HEK293 (cell line): Measurements from ENCODE around the gene F10.

ENCODE experiments used
- CTCF ChIA-PET: fragments of 350-600 bp; formaldehyde crosslinking; extraction: SDS; loops from one replicate; lab custom pipeline; 2021; ENCODE audit warnings: antibody characterized with exemption; lab: Yijun Ruan, JAX
- POLR2A ChIA-PET: fragments of 300-600 bp; formaldehyde crosslinking; extraction: SDS; loops from one replicate; lab custom pipeline; 2020; ENCODE audit warnings: antibody characterized with exemption, inconsistent platforms; lab: Yijun Ruan, JAX
- H3K27ac ChIP-seq: fragments of 200-500 bp; sonication (Bioruptor generic); 2 replicates; pipeline ENCODE4 v1.5.1; 2014; ENCODE audit warnings: low read depth, low read length, control low read depth, inconsistent platforms; ENCODE audit errors: extremely low read depth
- H3K36me3 ChIP-seq, 2 experiments: fragments of 200-500 bp in 1 of 2; sonication (Bioruptor generic) in 1 of 2; 1 replicate in 1 of 2; 2 replicates in 1 of 2; pipeline ENCODE4 v1.5.1; 2014 to 2017; ENCODE audit warnings: inconsistent platforms in 2 of 2, low read length in 2 of 2; ENCODE audit not compliant: control insufficient read depth in 2 of 2, insufficient read depth in 1 of 2
- H3K4me1 ChIP-seq: fragments of 200-500 bp; sonication (Bioruptor generic); 2 replicates; pipeline ENCODE4 v1.5.1; 2014; ENCODE audit warnings: mild to moderate bottlenecking, low read length, inconsistent platforms; ENCODE audit not compliant: control insufficient read depth, insufficient read depth
- H3K4me3 ChIP-seq: 2 replicates; pipeline ENCODE4 v1.5.1; 2011; ENCODE audit warnings: low read depth, mild to moderate bottlenecking, control low read depth, low read length, moderate library complexity
- H3K9me3 ChIP-seq: fragments of 200-500 bp; sonication (Bioruptor generic); 2 replicates; pipeline ENCODE4 v1.5.1; 2014; ENCODE audit warnings: low read depth, low read length, inconsistent platforms; ENCODE audit not compliant: control insufficient read depth, insufficient read depth
- AEBP2 ChIP-seq: fragments of 450-650 bp; formaldehyde crosslinking; IDR thresholded peaks from 2 replicates; pipeline ENCODE4 v1.5.1; 2016; ENCODE audit warnings: missing biosample characterization, missing genetic modification characterization, borderline replicate concordance
- GLI2 ChIP-seq: fragments of 450-650 bp; formaldehyde crosslinking; IDR thresholded peaks from 2 replicates; pipeline ENCODE4; 2017; ENCODE audit warnings: missing biosample characterization, missing genetic modification characterization, low read depth, borderline replicate concordance
- KLF16 ChIP-seq: fragments of 450-650 bp; formaldehyde crosslinking; IDR thresholded peaks from 2 replicates; pipeline ENCODE4 v1.5.1; 2017; ENCODE audit warnings: missing biosample characterization, missing genetic modification characterization
- KLF8 ChIP-seq: fragments of 450-650 bp; formaldehyde crosslinking; IDR thresholded peaks from 2 replicates; pipeline ENCODE4 v1.5.1; 2016; ENCODE audit warnings: missing biosample characterization, missing genetic modification characterization
- KLF9 ChIP-seq: fragments of 450-650 bp; formaldehyde crosslinking; IDR thresholded peaks from 2 replicates; pipeline ENCODE4 v1.5.1; 2016; ENCODE audit warnings: missing biosample characterization, missing genetic modification characterization, low read depth
- MEIS1 ChIP-seq: sonication (generic); formaldehyde crosslinking; IDR thresholded peaks from 2 replicates; pipeline ENCODE4 v1.8.1; 2022; ENCODE audit warnings: missing genetic modification reagents, mild to moderate bottlenecking, borderline replicate concordance
- YY1 ChIP-seq: fragments of 450-650 bp; formaldehyde crosslinking; IDR thresholded peaks from 2 replicates; pipeline ENCODE4 v1.5.1; 2018; ENCODE audit warnings: missing biosample characterization, missing genetic modification characterization
- YY2 ChIP-seq: fragments of 450-650 bp; formaldehyde crosslinking; IDR thresholded peaks from 2 replicates; pipeline ENCODE4 v1.5.1; 2016; ENCODE audit warnings: missing biosample characterization, missing genetic modification characterization
- ZNF140 ChIP-seq: fragments of 450-650 bp; formaldehyde crosslinking; IDR thresholded peaks from 2 replicates; pipeline ENCODE4 v1.5.1; 2016; ENCODE audit warnings: missing biosample characterization, missing genetic modification characterization
- ZNF184 ChIP-seq: fragments of 450-650 bp; IDR thresholded peaks from 2 replicates; pipeline ENCODE4 v1.5.1; 2018; ENCODE audit warnings: missing biosample characterization, mild to moderate bottlenecking, missing genetic modification characterization
- ZNF202 ChIP-seq: fragments of 450-650 bp; formaldehyde crosslinking; IDR thresholded peaks from 2 replicates; pipeline ENCODE4 v1.5.1; 2016; ENCODE audit warnings: missing biosample characterization, missing genetic modification characterization, borderline replicate concordance
- ZNF24 ChIP-seq: fragments of 450-650 bp; formaldehyde crosslinking; IDR thresholded peaks from 2 replicates; pipeline ENCODE4 v1.5.1; 2016; ENCODE audit warnings: missing biosample characterization, missing genetic modification characterization
- ZNF292 ChIP-seq: fragments of 450-650 bp; formaldehyde crosslinking; IDR thresholded peaks from 2 replicates; pipeline ENCODE4 v1.5.1; 2016; ENCODE audit warnings: low read depth, missing biosample characterization, missing genetic modification characterization, borderline replicate concordance
- ZNF423 ChIP-seq: fragments of 450-650 bp; formaldehyde crosslinking; IDR thresholded peaks from 2 replicates; pipeline ENCODE4 v1.5.1; 2016; ENCODE audit warnings: missing biosample characterization, missing genetic modification characterization
- ZNF449 ChIP-seq: fragments of 450-650 bp; formaldehyde crosslinking; IDR thresholded peaks from 2 replicates; pipeline ENCODE4 v1.5.1; 2017; ENCODE audit warnings: missing biosample characterization, mild to moderate bottlenecking, missing genetic modification characterization, moderate library complexity
- ZNF488 ChIP-seq: fragments of 450-650 bp; formaldehyde crosslinking; IDR thresholded peaks from 2 replicates; pipeline ENCODE4 v1.5.1; 2016; ENCODE audit warnings: missing biosample characterization, missing genetic modification characterization
- ZNF558 ChIP-seq: fragments of 450-650 bp; formaldehyde crosslinking; IDR thresholded peaks from 2 replicates; pipeline ENCODE4 v1.5.1; 2016; ENCODE audit warnings: missing biosample characterization, missing genetic modification characterization
- ZNF660 ChIP-seq: fragments of 450-650 bp; IDR thresholded peaks from 2 replicates; pipeline ENCODE4 v1.5.1; 2018; ENCODE audit warnings: missing biosample characterization, mild to moderate bottlenecking, missing genetic modification characterization
- ZNF701 ChIP-seq: fragments of 450-650 bp; formaldehyde crosslinking; IDR thresholded peaks from 2 replicates; pipeline ENCODE4 v1.5.1; 2016; ENCODE audit warnings: missing biosample characterization, missing genetic modification characterization

The F10 gene

GRCh38 chr13:113117335-113117872, 5.2 kb upstream of the F10 start:
- POLR2A ChIA-PET, result no interaction called here
- no peak for TF ChIP-seq ZNF660 (tag by site-specific recombination)
- TF ChIP-seq ZNF184 (tag by site-specific recombination), result no peak
- TF ChIP-seq GLI2, result no peak
- TF ChIP-seq YY1 (tag by site-specific recombination), result no peak
- no peak for TF ChIP-seq ZNF558 (tag by site-specific recombination)
- TF ChIP-seq ZNF202 (tag by site-specific recombination), result no peak
- no peak for TF ChIP-seq YY2 (tag by site-specific recombination)
- TF ChIP-seq ZNF140 (tag by site-specific recombination), result no peak
- TF ChIP-seq, all 188 proteins: peak for 0
- H3K4me3 ChIP-seq, result no peak overlapping the region
- no peak overlapping the region for H3K27ac ChIP-seq
- no peaks in the 10 kb centered on the region for H3K36me3 ChIP-seq
- H3K4me1 ChIP-seq, result no peaks in the 10 kb centered on the region
- H3K9me3 ChIP-seq, result no peaks in the 10 kb centered on the region
- CTCF ChIA-PET, result interaction anchor here (0.6 kb wide), 1 partner anchor 528 kb away, joined by 6 read pairs; no protein-coding TSS in a partner anchor

DNA sequence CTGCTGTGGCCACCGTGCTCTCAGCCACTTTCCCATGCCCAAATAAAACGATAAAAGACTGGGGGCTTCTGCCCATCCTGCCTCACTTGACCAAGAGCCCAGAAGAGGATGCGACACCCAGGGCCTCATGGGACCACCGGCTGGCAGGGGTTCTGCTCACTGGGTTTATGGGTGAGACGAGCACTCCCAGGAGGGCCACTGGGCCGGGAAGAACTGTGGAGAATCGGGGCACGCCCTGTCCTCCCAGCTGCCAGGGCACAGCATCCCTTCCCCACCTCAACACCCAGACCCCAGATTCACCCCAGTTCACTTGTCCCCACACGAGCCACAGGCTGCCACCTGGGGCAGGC, 4.7 kb upstream of the F10 start:
- H3K27ac ChIP-seq, result no peak overlapping the region
- TF ChIP-seq ZNF488 (tag by site-specific recombination), result no peak
- TF ChIP-seq ZNF292 (tag by site-specific recombination), result no peak
- TF ChIP-seq ZNF449 (tag by site-specific recombination), result no peak
- TF ChIP-seq ZNF701 (tag by site-specific recombination), result no peak
- TF ChIP-seq KLF9, result no peak
- no peak for TF ChIP-seq ZNF24 (tag by site-specific recombination)
- TF ChIP-seq KLF16 (tag by site-specific recombination), result no peak
- TF ChIP-seq MEIS1 (CRISPR knock-in tag), result no peak
- no peak for TF ChIP-seq ZNF423 (tag by site-specific recombination)
- no peak for TF ChIP-seq KLF8 (tag by site-specific recombination)
- no peak for TF ChIP-seq AEBP2 (tag by site-specific recombination)
- TF ChIP-seq, all 188 proteins: peak for 0
- CTCF ChIA-PET, result no interaction called here
- H3K4me1 ChIP-seq, result no peaks in the 10 kb centered on the region
- H3K36me3 ChIP-seq, result no peaks in the 10 kb centered on the region
- POLR2A ChIA-PET, result no interaction called here
- H3K4me3 ChIP-seq, result no peak overlapping the region
- no peaks in the 10 kb centered on the region for H3K9me3 ChIP-seq
